HEK293 (cell line): ENCODE results near the gene PROSER3.

Experiments
- CTCF ChIA-PET: fragments of 350-600 bp; formaldehyde crosslinking; extraction: SDS; loops from one replicate; lab custom pipeline; 2021; ENCODE audit warnings: antibody characterized with exemption; lab: Yijun Ruan, JAX
- POLR2A ChIA-PET: fragments of 300-600 bp; formaldehyde crosslinking; extraction: SDS; loops from one replicate; lab custom pipeline; 2020; ENCODE audit warnings: antibody characterized with exemption, inconsistent platforms; lab: Yijun Ruan, JAX
- H3K27ac ChIP-seq: fragments of 200-500 bp; sonication (Bioruptor generic); 2 replicates; pipeline ENCODE4 v1.5.1; 2014; ENCODE audit warnings: low read depth, low read length, control low read depth, inconsistent platforms; ENCODE audit errors: extremely low read depth
- H3K36me3 ChIP-seq, 2 experiments: fragments of 200-500 bp in 1 of 2; sonication (Bioruptor generic) in 1 of 2; 1 replicate in 1 of 2; 2 replicates in 1 of 2; pipeline ENCODE4 v1.5.1; 2014 to 2017; ENCODE audit warnings: inconsistent platforms in 2 of 2, low read length in 2 of 2; ENCODE audit not compliant: control insufficient read depth in 2 of 2, insufficient read depth in 1 of 2
- H3K4me1 ChIP-seq: fragments of 200-500 bp; sonication (Bioruptor generic); 2 replicates; pipeline ENCODE4 v1.5.1; 2014; ENCODE audit warnings: mild to moderate bottlenecking, low read length, inconsistent platforms; ENCODE audit not compliant: control insufficient read depth, insufficient read depth
- H3K4me3 ChIP-seq: 2 replicates; pipeline ENCODE4 v1.5.1; 2011; ENCODE audit warnings: low read depth, mild to moderate bottlenecking, control low read depth, low read length, moderate library complexity
- H3K9me3 ChIP-seq: fragments of 200-500 bp; sonication (Bioruptor generic); 2 replicates; pipeline ENCODE4 v1.5.1; 2014; ENCODE audit warnings: low read depth, low read length, inconsistent platforms; ENCODE audit not compliant: control insufficient read depth, insufficient read depth
- BCL11B ChIP-seq: fragments of 450-650 bp; formaldehyde crosslinking; IDR thresholded peaks from 2 replicates; pipeline ENCODE4 v1.5.1; 2016; ENCODE audit warnings: low read depth, missing biosample characterization, missing genetic modification characterization
- EGR2 ChIP-seq: fragments of 450-650 bp; formaldehyde crosslinking; IDR thresholded peaks from 2 replicates; pipeline ENCODE4 v1.5.1; 2016; ENCODE audit warnings: low read depth, missing biosample characterization, missing genetic modification characterization
- GLIS1 ChIP-seq: fragments of 450-650 bp; formaldehyde crosslinking; IDR thresholded peaks from 2 replicates; pipeline ENCODE4 v1.5.1; 2016; ENCODE audit warnings: missing biosample characterization, missing genetic modification characterization
- GLIS2 ChIP-seq: fragments of 450-650 bp; formaldehyde crosslinking; IDR thresholded peaks from 2 replicates; pipeline ENCODE4 v1.5.1; 2016; ENCODE audit warnings: missing biosample characterization, missing genetic modification characterization
- KLF10 ChIP-seq: fragments of 450-650 bp; IDR thresholded peaks from 2 replicates; pipeline ENCODE4 v1.5.1; 2018; ENCODE audit warnings: missing biosample characterization, mild to moderate bottlenecking, missing genetic modification characterization
- RBAK ChIP-seq: fragments of 450-650 bp; formaldehyde crosslinking; IDR thresholded peaks from 2 replicates; pipeline ENCODE4 v1.5.1; 2016; ENCODE audit warnings: missing biosample characterization, missing genetic modification characterization
- SCRT2 ChIP-seq: fragments of 450-650 bp; formaldehyde crosslinking; IDR thresholded peaks from 2 replicates; pipeline ENCODE4 v1.5.1; 2016; ENCODE audit warnings: missing biosample characterization, missing genetic modification characterization
- SP2 ChIP-seq: fragments of 450-650 bp; formaldehyde crosslinking; IDR thresholded peaks from 2 replicates; pipeline ENCODE4 v1.5.1; 2016; ENCODE audit warnings: missing biosample characterization, missing genetic modification characterization
- SP3 ChIP-seq: fragments of 450-650 bp; formaldehyde crosslinking; IDR thresholded peaks from 2 replicates; pipeline ENCODE4 v1.5.1; 2016; ENCODE audit warnings: missing biosample characterization, missing genetic modification characterization
- ZBTB20 ChIP-seq: fragments of 450-650 bp; formaldehyde crosslinking; IDR thresholded peaks from 2 replicates; pipeline ENCODE4 v1.5.1; 2016; ENCODE audit warnings: missing biosample characterization, missing genetic modification characterization
- ZBTB7A ChIP-seq: fragments of 450-650 bp; formaldehyde crosslinking; IDR thresholded peaks from 2 replicates; pipeline ENCODE4 v1.5.1; 2016; ENCODE audit warnings: low read depth, missing biosample characterization, missing genetic modification characterization
- ZFHX2 ChIP-seq: fragments of 450-650 bp; formaldehyde crosslinking; conservative IDR thresholded peaks from 2 replicates; pipeline ENCODE4 v1.5.1; 2016; ENCODE audit warnings: missing biosample characterization, missing genetic modification characterization
- ZFP37 ChIP-seq: fragments of 450-650 bp; formaldehyde crosslinking; IDR thresholded peaks from 2 replicates; pipeline ENCODE4 v1.5.1; 2016; ENCODE audit warnings: missing biosample characterization, missing genetic modification characterization
- ZIC2 ChIP-seq: fragments of 450-650 bp; formaldehyde crosslinking; IDR thresholded peaks from 2 replicates; pipeline ENCODE4 v1.5.1; 2016; ENCODE audit warnings: missing biosample characterization, missing genetic modification characterization
- ZNF114 ChIP-seq: fragments of 450-650 bp; formaldehyde crosslinking; IDR thresholded peaks from 2 replicates; pipeline ENCODE4 v1.5.0; 2017; ENCODE audit warnings: missing biosample characterization, missing genetic modification characterization
- ZNF2 ChIP-seq: fragments of 450-650 bp; formaldehyde crosslinking; IDR thresholded peaks from 2 replicates; pipeline ENCODE4 v1.5.1; 2016; ENCODE audit warnings: missing biosample characterization, missing genetic modification characterization
- ZNF24 ChIP-seq: fragments of 450-650 bp; formaldehyde crosslinking; IDR thresholded peaks from 2 replicates; pipeline ENCODE4 v1.5.1; 2016; ENCODE audit warnings: missing biosample characterization, missing genetic modification characterization
- ZNF311 ChIP-seq: fragments of 450-650 bp; formaldehyde crosslinking; IDR thresholded peaks from 2 replicates; pipeline ENCODE4 v1.5.1; 2017; ENCODE audit warnings: missing biosample characterization, missing genetic modification characterization, borderline replicate concordance
- ZNF416 ChIP-seq: fragments of 450-650 bp; formaldehyde crosslinking; IDR thresholded peaks from 2 replicates; pipeline ENCODE4 v1.5.1; 2016; ENCODE audit warnings: missing biosample characterization, missing genetic modification characterization
- ZNF514 ChIP-seq: fragments of 450-650 bp; formaldehyde crosslinking; IDR thresholded peaks from 2 replicates; pipeline ENCODE4 v1.5.1; 2016; ENCODE audit warnings: missing biosample characterization, missing genetic modification characterization
- ZNF560 ChIP-seq: fragments of 450-650 bp; formaldehyde crosslinking; IDR thresholded peaks from 2 replicates; pipeline ENCODE4 v1.5.1; 2017; ENCODE audit warnings: missing biosample characterization, missing genetic modification characterization, borderline replicate concordance
- ZSCAN30 ChIP-seq: fragments of 450-650 bp; IDR thresholded peaks from 2 replicates; pipeline ENCODE4 v1.5.1; 2018; ENCODE audit warnings: missing biosample characterization, mild to moderate bottlenecking, missing genetic modification characterization, moderate library complexity
- TF ChIP-seq, protein P1 (sequence below): fragments of 450-650 bp; formaldehyde crosslinking; IDR thresholded peaks from 2 replicates; pipeline ENCODE4 v1.5.1; 2016; ENCODE audit warnings: missing biosample characterization, missing genetic modification characterization
- TF ChIP-seq, protein P2 (sequence below): IDR thresholded peaks from 2 replicates; pipeline ENCODE4 v1.6.1; 2011; ENCODE audit warnings: mild to moderate bottlenecking, low read depth, low read length, borderline replicate concordance
- TF ChIP-seq, protein P3 (sequence below): fragments of 450-650 bp; formaldehyde crosslinking; IDR thresholded peaks from 2 replicates; pipeline ENCODE4; 2016; ENCODE audit warnings: missing biosample characterization, missing genetic modification characterization
- TF ChIP-seq, protein P4 (sequence below): fragments of 450-650 bp; formaldehyde crosslinking; IDR thresholded peaks from 2 replicates; pipeline ENCODE4 v1.5.1; 2017; ENCODE audit warnings: missing biosample characterization, missing genetic modification characterization

PROSER3 gene

DNA sequence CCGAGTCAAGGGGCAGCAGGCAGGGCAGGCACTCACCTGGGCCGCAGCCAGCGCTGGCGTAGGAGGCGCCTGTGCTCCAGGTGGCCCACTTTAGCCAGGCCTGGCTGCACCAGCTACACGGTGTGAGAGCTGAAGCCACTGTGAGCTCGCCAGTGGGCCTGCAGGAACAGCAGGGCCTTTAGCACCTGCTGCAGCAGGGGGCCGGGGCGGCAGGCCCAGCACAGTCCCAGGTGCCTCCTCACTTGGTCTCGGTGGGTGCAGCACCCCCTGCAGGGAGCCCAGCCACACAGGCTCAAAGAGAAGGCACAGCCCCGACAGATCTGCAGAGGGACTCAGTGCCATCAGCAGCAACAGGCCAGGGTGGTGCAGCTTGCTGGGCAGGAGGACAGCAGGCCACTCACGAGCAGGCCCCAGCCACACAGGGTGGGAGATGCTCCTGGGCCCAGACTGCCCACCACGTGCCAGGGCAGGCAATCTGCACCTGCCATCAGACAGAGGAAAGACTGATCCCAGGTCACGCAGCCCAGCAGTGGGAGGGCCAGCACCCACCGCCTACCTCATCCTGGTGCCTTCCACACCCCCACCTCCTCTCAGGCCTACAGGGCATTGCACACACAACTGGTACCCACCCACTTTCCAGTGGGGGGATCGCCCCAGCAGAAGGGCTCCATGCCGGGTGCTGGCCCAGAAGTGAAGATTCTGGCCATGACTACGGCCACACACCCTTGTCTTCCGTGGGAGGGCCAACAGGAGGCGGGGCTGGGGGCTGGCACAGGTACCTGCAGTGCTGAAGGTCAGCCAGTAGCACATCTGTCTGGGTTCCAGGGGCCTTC, 33.2 kb downstream of the PROSER3 start:
- no peaks in the 10 kb centered on the region for H3K9me3 ChIP-seq
- H3K4me3 ChIP-seq = no peak overlapping the region
- ChIA-PET POLR2A (interaction anchor here (3.3 kb wide), 1 partner anchor 51 kb away, joined by 13 read pairs; no protein-coding TSS in a partner anchor), CTCF (interaction anchor here (0.6 kb wide), 2 partner anchors 13 to 569 kb away, joined by 3 read pairs; no protein-coding TSS in a partner anchor)
- TF ChIP-seq GLIS1 (tag by site-specific recombination) (peak; percentile 69), ZNF416 (tag by site-specific recombination) (no peak), GLIS2 (tag by site-specific recombination) (peak; percentile 51; the same call in 1 of the 2 replicates), ZFHX2 (tag by site-specific recombination) (peak; percentile 95), EGR2 (tag by site-specific recombination) (peak; percentile 94), SCRT2 (peak; percentile 81), SP3 (tag by site-specific recombination) (peak; percentile 15; the same call in 1 of the 2 replicates), KLF10 (tag by site-specific recombination) (no peak), RBAK (tag by site-specific recombination) (no peak), ZNF514 (tag by site-specific recombination) (no peak), SP2 (tag by site-specific recombination) (peak; percentile 28; the same call in 1 of the 2 replicates), ZNF24 (tag by site-specific recombination) (no peak), ZNF560 (tag by site-specific recombination) (no peak), ZNF2 (tag by site-specific recombination) (no peak), ZBTB20 (no peak), ZBTB7A (tag by site-specific recombination) (no peak), ZNF311 (tag by site-specific recombination) (no peak), ZNF114 (tag by site-specific recombination) (no peak), ZIC2 (tag by site-specific recombination) (peak; percentile 99), ZFP37 (tag by site-specific recombination) (no peak)
- TF ChIP-seq, protein P1, sequence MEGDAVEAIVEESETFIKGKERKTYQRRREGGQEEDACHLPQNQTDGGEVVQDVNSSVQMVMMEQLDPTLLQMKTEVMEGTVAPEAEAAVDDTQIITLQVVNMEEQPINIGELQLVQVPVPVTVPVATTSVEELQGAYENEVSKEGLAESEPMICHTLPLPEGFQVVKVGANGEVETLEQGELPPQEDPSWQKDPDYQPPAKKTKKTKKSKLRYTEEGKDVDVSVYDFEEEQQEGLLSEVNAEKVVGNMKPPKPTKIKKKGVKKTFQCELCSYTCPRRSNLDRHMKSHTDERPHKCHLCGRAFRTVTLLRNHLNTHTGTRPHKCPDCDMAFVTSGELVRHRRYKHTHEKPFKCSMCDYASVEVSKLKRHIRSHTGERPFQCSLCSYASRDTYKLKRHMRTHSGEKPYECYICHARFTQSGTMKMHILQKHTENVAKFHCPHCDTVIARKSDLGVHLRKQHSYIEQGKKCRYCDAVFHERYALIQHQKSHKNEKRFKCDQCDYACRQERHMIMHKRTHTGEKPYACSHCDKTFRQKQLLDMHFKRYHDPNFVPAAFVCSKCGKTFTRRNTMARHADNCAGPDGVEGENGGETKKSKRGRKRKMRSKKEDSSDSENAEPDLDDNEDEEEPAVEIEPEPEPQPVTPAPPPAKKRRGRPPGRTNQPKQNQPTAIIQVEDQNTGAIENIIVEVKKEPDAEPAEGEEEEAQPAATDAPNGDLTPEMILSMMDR = peak; percentile 83
- peaks cover 0 to under 1% of the 10 kb centered on the region in 2 experiments; a peak in 2 of 3 replicates for H3K36me3 ChIP-seq
- H3K4me1 ChIP-seq = no peaks in the 10 kb centered on the region
- H3K27ac ChIP-seq = peak overlapping the region; percentile 31

DNA sequence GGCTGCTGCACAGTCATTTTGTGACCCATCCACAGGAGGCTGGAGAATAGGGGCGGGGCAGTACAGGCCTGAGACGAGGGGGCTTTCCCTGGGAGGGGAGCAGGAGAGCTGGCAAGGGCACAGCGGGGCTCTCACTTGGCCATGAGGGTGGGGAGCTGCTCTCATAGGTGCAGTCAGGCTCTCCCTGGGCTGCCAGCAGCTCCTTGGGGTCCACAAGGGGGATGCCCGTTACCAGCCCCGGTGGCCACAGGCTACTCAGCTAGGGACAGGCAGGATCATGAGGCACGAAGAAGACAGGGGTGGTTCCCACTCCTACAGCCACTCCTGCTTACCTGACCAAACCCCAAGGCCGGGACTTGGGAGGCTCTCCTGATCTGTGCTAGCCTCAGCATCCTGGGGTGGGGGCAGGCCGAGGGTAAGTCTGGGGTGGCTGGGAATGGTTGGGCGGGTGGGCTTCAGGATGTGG, 33.9 kb downstream of the PROSER3 start:
- TF ChIP-seq, protein P2, sequence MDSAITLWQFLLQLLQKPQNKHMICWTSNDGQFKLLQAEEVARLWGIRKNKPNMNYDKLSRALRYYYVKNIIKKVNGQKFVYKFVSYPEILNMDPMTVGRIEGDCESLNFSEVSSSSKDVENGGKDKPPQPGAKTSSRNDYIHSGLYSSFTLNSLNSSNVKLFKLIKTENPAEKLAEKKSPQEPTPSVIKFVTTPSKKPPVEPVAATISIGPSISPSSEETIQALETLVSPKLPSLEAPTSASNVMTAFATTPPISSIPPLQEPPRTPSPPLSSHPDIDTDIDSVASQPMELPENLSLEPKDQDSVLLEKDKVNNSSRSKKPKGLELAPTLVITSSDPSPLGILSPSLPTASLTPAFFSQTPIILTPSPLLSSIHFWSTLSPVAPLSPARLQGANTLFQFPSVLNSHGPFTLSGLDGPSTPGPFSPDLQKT = no peak
- TF ChIP-seq, protein P3, sequence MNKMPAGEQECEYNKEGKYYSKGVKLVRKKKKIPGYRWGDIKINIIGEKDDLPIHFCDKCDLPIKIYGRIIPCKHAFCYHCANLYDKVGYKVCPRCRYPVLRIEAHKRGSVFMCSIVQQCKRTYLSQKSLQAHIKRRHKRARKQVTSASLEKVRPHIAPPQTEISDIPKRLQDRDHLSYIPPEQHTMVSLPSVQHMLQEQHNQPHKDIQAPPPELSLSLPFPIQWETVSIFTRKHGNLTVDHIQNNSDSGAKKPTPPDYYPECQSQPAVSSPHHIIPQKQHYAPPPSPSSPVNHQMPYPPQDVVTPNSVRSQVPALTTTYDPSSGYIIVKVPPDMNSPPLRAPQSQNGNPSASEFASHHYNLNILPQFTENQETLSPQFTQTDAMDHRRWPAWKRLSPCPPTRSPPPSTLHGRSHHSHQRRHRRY (tag by site-specific recombination) = no peak
- TF ChIP-seq BCL11B (tag by site-specific recombination) = no peak
- TF ChIP-seq ZSCAN30 (tag by site-specific recombination) = no peak
- TF ChIP-seq, protein P4, sequence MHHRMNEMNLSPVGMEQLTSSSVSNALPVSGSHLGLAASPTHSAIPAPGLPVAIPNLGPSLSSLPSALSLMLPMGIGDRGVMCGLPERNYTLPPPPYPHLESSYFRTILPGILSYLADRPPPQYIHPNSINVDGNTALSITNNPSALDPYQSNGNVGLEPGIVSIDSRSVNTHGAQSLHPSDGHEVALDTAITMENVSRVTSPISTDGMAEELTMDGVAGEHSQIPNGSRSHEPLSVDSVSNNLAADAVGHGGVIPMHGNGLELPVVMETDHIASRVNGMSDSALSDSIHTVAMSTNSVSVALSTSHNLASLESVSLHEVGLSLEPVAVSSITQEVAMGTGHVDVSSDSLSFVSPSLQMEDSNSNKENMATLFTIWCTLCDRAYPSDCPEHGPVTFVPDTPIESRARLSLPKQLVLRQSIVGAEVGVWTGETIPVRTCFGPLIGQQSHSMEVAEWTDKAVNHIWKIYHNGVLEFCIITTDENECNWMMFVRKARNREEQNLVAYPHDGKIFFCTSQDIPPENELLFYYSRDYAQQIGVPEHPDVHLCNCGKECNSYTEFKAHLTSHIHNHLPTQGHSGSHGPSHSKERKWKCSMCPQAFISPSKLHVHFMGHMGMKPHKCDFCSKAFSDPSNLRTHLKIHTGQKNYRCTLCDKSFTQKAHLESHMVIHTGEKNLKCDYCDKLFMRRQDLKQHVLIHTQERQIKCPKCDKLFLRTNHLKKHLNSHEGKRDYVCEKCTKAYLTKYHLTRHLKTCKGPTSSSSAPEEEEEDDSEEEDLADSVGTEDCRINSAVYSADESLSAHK (tag by site-specific recombination) = no peak
- no peak for TF ChIP-seq ZNF416 (tag by site-specific recombination)
- Histone ChIP-seq H3K4me3 (no peak overlapping the region), H3K36me3 (no peaks in the 10 kb centered on the region; a peak in 1 of 3 replicates), H3K4me1 (no peaks in the 10 kb centered on the region), H3K9me3 (no peaks in the 10 kb centered on the region), H3K27ac (no peak overlapping the region)
- CTCF ChIA-PET = interaction anchor here (0.6 to 1.0 kb wide), 2 partner anchors 10 to 43 kb away, joined by 3 to 4 read pairs; no protein-coding TSS in a partner anchor
- POLR2A ChIA-PET = no interaction called here
